Measurements from ENCODE around the gene CST11.
A peak's percentile ranks its signal among the peaks of the same experiment; 100 is the strongest.

The CST11 gene

DNA sequence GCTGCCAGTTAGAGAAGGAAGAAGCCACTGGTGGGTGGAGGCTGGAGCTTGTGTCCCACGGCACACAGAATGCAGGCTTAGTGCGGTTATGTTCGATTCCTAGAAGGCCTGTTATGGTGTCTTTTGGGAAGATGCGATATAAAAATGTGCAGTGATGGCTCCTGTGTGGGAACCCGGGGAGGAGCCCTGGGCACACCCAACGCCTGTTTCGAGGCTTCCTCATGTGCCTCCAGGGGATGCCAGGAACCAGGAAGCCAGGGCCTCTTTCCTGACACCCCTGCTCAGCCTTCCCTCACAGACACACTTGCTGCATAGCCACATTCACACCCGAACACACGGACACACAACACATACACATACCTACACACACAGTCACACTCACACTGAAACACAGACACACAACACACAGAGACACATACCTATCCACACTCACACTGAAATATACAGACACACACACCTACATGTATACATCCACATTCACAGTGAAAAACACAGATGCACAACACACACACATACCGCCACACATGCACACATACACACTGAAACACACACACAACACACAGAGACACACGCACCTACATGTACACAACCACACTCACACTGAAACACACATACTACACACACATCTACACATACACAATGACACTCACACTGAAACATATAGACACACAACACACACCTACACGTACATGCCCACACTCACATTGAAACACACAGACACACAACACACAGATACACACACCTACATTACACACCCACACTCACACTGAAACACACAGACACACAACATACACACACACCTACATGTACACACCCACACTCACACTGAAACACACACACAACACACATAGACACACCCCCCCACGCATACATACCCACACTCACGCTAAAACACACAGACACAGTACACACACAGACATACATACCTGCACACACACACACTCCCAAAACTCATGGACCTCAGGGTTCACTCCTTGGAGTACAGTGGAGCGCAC lies 1.2 kb upstream of the CST11 start:
- DNase-seq, result no peak

DNA sequence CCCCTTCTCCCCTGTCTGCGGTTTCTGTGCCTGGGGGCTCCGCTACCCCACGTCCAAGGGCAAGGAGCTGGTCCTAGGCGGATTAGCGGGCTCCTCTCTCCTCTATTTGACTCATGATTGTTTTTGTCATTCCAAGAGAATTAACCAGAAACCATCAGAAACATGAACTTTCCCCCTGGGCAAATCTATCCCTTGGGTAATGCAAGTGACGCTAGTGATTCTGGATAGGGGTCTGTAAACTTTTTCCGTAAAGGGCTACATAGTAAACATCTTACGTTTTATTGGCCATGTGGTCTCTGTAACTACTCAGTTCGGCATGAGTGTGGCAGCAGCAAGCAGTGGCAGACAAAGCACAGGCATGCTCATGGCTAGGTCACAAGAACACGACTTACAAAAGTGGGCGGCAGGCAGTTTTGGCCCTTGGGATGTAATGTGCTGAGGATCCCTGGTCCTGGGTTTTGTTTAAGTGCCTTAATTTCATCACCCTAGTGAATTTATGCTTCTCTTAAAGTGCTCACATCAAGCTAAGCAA lies 654 bp downstream of the CST11 start:
- DNase-seq, result no peak

DNA sequence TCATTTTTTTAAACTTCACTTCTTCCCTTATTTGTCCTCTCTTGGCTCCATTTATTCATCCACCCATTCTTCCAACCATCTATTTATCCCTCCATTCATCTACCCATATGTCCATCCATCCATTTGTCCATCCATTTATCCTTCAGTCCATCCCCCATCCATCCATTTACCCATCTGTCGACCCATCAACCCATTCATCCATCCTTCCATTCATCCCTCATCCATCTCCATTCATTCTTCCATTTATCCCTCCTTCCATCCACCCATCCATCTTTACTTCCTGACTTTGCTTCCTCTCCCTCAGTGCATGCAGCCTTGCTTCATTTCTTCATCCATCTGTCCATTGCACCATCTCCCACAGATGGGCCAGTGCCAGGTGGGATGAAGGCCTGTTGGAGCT lies 1.8 kb downstream of the CST11 start:
- no peak for DNase-seq

DNA sequence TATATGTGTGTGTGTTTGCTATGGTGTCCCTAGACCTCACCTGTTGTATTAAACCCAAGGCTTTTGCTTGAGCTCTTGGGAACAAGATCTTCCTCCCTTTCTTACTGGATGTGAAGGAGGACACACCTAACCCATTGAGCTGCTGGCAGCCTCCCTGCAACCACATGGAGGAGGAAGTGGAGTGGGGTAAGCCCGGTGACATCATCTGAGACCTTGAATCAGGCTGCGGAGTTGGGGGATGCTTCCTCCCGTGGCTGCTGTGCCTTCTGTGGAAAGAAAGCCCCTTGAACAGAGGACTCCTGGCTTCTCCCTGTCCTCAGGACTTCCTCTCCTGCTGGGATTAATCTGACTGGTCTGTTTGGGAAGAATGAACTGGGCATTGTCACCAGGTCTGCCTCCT lies 3.3 kb downstream of the CST11 start:
- DNase-seq, result no peak

DNA sequence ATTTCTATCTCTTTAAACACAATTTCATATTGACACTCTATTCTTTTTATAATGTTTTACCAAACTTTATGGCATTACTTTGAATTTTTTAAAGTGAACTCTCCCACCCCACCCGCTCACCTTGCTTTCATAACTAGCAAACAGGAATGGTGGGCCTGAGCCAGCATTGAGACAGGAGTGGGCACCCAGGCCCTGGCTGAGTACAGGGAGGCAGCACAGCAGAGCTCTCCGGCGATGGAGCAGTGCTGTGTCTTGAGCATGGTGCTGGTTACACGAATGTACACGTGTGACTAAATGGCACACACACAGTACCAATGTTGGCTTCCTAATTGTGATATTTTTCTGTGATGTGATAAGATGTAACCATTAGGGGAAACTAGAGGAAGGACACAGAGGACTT lies 4.5 kb downstream of the CST11 start:
- no peak for DNase-seq

DNA sequence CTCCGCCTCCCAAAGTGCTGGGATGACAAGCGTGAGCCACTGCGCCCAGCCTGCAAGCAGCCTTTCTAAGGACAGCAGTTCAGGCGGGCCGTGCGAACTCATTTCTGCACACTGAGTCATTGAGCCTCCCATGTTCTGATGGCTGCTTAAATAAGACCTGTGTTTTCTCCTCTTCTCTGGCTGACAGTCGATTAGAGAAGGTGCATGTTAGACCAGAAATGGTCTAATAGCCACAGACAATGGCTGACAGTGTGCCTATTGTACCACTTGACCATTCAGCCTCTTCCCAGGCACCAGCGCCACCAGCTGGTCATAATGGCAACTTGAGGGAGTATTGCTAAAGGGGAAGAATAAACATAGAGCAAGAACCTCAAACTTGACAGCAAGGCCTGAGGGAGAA lies 6.2 kb downstream of the CST11 start:
- DNase-seq, result peak in 1 of 2 experiments; percentile 25

DNA sequence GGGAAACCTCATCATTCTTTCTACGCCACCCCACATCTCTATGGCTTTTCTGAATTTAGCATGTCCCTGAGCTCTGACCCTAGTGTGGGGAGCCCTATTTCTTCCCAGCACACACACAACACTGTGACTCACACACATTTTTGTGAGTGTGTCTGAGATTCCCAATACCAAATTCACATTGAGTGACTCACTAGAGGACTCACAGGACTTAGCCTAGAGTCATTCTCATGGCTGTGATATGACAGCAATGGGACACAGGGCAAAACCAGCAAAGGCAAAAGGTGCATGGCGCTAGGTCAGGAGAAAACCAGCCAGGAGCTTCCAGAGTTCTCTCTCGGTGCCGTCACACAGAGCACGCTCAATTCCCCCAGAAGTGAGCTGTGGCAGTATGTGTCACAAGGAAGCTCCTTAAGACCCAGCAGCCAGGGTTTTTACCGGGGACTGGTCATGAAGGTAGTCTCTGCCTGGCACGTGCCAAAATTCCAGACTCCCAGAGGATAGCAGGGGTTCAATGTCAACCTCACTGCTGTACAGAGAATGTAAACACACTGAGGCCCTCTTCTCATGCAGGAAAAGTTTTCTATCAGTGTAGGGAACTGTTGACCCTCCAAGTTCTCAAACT lies 7.0 kb downstream of the CST11 start:
- no peak for DNase-seq

DNA sequence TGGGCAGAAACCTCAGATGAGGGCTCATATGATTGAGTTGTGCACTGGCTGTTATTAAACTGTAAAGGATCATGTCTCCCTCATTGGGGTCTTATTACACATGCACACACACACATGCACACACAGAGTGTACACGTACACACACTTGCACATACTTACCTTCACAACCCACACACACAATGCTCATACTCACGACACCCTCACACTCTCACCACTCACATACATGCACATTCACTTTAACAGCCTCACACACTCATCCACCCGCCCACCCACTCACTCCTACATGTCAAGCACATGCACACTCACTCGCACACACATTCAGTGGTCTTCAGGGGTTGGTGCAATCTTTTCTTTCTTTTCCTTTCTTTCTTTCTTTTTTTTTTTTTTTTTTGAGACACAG lies 7.8 kb downstream of the CST11 start:
- DNase-seq, result no peak

DNA sequence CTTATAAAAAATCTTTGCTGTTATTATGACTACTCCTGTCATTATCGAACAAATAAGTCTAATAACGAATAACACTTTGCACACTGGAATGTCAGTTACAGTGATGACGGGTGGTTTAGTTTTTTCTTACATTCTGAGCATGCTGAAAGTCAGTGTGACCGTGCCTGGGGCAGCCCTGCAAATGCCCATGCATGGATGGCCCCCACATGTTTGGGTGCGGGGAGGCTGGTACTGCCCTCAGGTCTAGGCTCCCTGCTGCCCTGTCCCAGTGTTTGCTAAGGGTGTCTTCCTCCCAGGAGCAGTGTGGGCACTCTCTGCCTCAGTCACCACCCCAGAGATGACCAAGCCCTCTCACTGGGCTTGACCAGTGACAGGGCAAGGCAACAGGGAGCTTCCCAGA lies 10.2 kb downstream of the CST11 start:
- DNase-seq, result no peak

DNA sequence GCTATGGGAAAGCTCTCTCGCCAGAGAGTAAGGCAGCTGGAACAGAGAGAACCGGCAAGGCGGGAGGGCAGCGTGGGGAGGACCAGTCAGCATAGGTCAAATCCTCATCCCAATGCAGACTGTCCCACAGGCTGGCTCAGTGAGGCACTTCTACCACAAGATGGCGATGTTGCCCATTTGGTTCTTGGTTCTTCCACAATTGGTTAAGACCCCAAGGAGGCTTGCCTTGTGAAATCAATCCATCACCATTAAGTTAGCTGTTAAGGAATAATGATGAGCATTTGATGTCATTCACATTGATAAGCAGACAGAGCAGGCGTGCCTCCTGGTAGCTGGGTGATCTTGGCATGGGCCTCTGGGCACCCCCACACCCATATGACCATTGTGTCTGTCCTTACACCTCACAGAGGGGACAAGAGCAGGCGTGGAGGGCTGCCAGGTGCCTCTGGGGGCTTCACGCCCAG lies 10.8 kb downstream of the CST11 start:
- DNase-seq, result peak; percentile 45 to 75

DNA sequence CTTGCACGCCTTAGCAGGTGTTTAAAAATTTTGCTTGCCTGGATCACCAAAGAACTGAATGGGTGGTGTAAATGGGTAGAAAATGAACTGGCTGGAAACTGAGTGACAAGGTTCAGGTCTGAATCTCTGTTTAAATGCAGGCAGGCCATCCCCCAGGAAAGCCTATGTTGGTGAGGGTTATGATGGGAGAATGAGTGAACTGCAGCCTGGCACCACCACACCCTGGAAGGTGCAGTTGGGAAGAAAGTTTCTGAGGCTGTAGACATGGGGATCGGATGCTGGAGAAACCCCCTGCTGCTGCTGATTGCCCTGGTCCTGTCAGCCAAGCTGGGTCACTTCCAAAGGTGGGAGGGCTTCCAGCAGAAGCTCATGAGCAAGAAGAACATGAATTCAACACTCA lies 12.7 kb downstream of the CST11 start:
- DNase-seq, result no peak

DNA sequence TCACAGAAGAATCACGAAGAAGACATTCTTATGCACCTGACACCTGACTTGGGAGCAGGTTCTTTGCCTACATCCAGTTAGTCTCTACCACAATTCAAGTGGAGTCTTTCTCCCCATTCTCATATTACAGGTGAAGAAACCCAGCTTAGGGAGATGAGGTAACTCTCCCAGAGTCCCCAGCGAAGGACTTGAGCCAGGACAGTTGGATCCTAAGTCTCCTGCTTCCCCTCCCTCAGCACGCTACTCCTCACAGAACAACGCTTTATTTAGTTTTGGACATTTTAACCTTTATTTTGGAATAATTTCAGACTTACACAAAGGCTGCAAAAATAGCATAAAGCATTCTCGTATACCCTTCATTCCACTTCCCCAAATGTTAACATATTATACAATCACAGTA lies 14.0 kb downstream of the CST11 start:
- no peak for DNase-seq

DNA sequence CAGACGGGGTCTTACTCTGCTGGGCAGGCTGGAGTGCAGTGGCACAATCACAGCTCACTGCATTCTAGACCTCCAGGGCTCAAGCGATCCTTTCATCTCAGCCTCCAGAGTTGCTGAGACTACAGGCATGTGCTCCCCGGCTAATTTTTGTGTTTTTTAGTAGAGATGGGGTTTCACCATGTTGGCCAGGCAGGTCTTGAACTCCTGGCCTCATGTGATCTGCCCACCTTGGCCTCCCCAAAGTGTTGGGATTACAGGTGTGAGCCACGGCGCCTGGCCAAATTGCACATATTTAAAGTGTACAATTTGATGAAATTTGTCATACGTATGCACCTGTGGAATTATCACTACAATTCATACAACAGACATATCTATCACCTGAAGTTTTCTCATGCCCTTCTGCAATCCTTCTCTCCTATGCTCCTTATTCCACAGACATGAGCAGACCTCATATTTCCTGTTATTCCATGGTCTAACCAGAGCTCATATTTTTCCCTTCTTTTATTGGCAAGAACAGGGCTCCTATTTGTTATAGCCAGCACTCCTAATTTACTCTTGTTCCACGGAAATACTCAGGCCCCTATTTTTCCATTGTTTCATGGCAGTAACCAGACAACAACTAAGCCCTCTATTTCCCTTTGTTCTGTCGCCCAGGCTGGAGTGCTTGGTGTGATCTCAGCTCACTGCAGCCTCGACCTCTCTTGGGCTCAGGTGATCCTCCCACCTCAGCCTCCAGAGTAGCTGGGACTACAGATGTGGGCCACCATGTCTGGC lies 15.4 kb downstream of the CST11 start:
- DNase-seq, result no peak

DNA sequence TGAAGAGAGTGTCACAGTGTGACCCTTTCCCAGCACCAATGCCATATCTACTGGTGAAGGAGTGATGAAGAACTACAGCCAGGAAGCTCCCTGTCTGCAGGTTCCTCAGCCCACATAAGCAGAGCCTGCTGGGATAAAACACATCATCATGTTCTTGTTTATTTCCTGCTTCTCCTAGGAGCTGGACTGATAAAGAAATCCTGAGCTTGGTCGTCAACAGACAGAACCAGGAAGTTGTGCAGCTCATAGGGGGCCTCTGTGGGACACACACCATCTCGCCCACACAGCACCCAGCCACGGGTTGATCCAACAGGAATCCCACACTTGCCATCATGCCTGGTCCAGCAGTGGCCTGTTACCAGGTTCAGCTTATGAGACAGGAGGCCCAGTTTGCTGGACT lies 16.0 kb downstream of the CST11 start:
- no peak for DNase-seq

DNA sequence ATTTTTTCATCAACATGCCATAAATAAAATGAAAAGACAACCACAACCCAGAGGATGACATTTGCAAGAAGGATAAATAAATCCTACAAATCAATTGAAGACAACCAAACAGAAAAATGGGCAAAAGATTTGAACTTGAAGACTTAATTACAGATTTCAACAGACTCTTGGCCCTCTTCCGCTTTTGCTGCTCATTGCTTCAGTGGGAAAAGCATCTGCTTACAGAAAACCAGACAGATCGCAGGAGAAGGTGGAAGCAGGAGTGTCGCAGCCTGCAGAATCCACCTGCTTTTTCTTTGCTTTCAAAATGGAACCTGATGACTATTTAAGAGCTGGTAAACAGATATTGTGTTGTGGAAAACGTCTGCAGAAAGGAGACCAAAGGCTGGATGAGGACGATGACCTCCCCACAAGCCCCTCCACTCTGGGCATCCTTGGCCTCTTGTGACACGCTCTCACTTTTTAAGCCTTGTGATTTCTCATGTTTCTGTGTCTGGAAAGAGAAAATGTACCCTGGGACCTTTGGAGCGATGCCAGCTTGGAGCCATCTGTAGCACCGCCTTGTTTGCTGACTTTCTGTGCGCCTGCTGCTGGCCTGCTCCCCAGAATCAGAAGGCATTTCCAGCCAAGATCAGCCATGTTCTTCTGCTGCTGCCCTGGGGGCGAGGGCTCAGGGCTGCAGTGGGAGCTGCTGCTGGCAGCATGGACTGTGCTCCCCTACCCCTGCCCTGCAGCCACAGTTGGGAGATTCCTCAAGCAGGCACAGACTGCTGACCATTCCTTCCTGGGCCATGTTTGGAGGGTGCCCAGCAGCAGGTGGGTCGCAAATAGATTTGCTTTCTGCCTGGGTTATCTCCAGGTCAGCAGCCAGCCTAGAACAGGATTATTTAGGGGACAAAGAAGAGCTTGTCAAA lies 16.8 kb downstream of the CST11 start:
- peak in 1 of 2 experiments; percentile 42 for DNase-seq

DNA sequence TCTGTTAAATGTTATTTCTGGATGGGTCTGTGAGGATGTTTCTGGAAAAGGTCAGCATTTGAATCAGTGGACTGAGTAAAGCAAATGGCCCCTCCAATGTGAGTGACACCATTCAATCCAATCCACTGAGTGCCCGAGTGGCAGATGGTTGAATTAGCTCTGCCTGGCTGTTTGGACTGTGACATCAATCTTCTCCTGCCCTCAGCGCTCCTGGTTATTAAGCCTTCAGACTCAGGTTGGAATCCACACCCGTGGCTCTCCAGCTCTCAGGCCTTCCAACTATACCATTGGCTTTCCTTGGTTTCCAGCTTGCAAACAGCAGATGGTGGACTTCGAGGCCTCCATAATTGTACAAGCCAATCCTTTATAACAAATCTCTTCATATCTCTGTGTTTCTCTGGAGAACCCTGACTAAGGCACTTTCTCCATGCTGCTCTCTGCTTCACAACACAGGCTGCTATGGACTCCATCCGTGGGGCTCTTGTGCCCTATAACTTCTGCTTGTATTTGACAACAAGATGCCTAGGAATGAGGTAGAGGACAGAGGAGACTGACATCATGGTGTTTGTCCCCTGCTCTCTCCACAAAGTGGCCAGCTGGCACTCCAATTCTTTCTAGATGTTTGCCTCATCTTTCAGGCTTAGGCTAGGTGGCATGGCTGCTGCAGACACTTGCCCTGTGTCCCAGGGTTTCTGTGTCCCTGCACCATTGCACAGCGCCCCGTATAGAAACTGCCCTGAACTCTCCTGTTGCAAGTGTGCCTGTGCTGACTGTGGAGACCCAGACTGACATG lies 18.0 kb downstream of the CST11 start:
- no peak for DNase-seq

DNA sequence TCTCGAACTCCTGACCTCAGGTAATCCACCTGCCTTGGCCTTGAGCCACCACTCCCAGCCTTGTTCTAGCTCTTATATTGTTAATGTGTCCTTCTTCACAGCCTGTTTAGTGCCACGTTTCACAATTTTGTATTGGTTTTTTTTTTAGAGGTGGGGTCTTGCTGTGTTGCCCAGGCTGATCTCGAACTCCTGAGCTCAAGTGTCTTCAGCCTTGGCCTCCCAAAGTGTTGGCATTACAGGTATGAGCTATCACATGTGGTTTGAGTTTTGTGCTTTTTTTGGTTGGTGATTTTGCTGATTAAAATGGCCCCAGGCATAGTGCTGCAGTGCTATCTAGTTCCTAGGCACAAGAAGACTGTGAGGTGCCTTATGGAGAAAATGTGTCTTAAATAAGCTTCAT lies 19.0 kb downstream of the CST11 start:
- no peak for DNase-seq

DNA sequence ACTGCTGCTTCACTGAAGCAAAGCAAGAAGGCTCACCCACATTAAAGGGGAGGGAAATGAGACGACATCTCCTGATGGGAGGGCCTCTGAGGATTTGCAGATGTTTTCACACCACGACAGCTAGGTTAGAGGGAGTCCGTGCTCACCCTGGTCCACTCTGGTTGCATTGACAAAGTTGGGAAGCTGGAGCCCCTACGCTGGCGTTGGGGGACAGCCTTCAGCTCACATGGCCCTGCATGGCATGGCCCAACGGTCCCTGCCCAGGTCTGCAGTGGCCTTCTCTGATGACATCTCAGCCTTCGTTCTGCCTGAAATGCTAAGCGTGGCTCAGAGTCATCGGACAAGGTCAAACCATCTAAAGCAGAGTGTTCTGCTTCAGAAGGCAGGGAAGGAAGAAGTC lies 27.5 kb downstream of the CST11 start:
- no peak for DNase-seq

DNA sequence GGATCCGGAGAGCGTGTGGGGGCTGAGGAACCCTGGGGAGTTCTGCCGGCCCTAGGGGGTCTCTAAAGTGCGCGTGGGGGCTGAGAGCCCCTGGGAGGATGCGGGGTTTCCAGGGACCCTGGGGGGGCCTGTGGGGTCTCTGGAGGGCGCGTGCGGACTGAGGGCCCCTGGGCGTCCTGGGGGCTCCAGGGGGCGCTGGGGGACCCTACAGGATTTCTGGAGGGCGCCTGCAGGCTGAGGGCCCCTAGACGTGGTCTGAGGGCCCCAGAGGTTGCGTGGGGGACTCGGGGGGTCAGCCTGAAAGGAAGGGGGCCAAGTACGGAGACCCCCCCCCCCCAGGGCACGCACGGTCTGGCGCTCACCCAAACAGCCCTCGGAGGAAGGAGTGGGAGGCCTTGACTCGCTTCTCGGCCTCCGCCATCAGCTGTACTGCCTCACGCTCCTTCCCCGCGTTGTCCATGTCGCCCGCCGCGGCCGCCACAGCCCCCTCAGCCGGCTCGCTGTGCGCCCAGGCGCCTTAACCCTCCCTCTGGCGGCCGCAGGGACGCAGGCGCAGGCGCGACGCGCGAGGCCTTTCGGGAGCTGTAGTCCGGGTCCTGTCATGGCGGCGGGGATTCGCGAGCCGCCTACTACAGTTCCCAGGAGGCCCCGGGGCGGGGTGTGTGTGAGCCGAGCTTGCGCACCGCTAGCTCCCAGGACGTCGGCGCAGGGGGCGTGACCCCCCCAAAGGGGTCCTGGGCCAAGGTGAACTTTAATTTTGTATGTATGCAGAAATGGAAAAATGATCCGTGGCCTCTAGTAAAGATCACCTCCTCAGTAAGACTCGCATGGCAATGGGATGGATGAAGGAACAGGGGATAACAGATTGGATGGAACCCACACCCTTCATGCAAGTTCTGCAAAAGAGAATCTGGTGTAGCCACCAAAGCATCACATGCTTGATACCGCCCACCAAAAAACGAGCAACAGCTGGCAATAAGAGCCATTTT lies 31.4 kb downstream of the CST11 start, which contains the start of gene NAPB:
NAPB (minus strand) TSS at position 546 of the 989 bp plus-strand sequence; CDS start at position 460, 86 bp downstream.
- peak; percentile 93 to 97 for DNase-seq

Measured in NCI-H1930 (cell line).